Measurements from ENCODE around the gene TMEM121B. TPM values are rescaled to one million over a fixed set of nuclear protein-coding genes. Genes with fewer than 3 reads are reported as not detected.
A peak's percentile ranks its signal among the peaks of the same experiment; 100 is the strongest.

Gene TMEM121B
- total RNA-seq (1 to 10 TPM; 2.1 to 4.6 TPM), polyA plus RNA-seq (ENCODE audit: insufficient read length in 2 of 2) (10 to 100 TPM; 12.7 to 12.9 TPM)
- long read RNA-seq, donor 1, full-length matches to known transcripts = 7 of 7 reads
- long read RNA-seq, donor 1, partial matches to known transcripts = 0 of 7 reads
- long read RNA-seq, donor 1, other reads (novel, unspliced or antisense) = 0 of 7 reads
- long read RNA-seq, donor 2, full-length matches to known transcripts = 9 of 14 reads
- long read RNA-seq, donor 2, partial matches to known transcripts = 0 of 14 reads
- long read RNA-seq, donor 2, other reads (novel, unspliced or antisense) = 5 of 14 reads
- long read RNA-seq, donor 3, full-length matches to known transcripts = 8 of 8 reads
- long read RNA-seq, donor 3, partial matches to known transcripts = 0 of 8 reads
- long read RNA-seq, donor 3, other reads (novel, unspliced or antisense) = 0 of 8 reads
- long read RNA-seq, donor 4, full-length matches to known transcripts = 1 of 1 reads
- long read RNA-seq, donor 4, partial matches to known transcripts = 0 of 1 reads
- long read RNA-seq, donor 4, other reads (novel, unspliced or antisense) = 0 of 1 reads

- 4% methylated on average over 66 of the region's 69 CpGs for WGBS (ENCODE audit: insufficient coverage)
- peak within 1 kb of the TSS; percentile 45 for H3K4me3 ChIP-seq (ENCODE audit: low read depth, low read length)
- H3K9me3 ChIP-seq (ENCODE audit: control insufficient read depth, insufficient read depth, low read length) = no peaks in the 10 kb centered on the region
- H3K4me1 ChIP-seq (ENCODE audit: control insufficient read depth, insufficient read depth, low read length) = peaks cover 39% of the 10 kb centered on the region
- peak; percentile 54 to 97 (median 75) for DNase-seq (ENCODE audit: low read depth in 4 of 6, low spot score in 6 of 6)
- H3K27ac ChIP-seq (ENCODE audit: low read depth, low read length) = no peak within 1 kb of the TSS
- H3K36me3 ChIP-seq (ENCODE audit: control insufficient read depth, insufficient read depth, low read length) = peaks cover 8% of the 10 kb centered on the region
- H3K27me3 ChIP-seq (ENCODE audit: control insufficient read depth, insufficient read depth, low read length) = no peaks in the 10 kb centered on the region
These were observed at the start of gene TMEM121B for GRCh38 chr22:17121233-17122195. Gene TMEM121B, minus strand, starts transcription at chr22:17121360. Its CDS starts 233 bp downstream, at chr22:17121127.

GRCh38 chr22:17167486-17167885, 46.3 kb upstream of the TMEM121B start:
- no peaks in the 10 kb centered on the region for H3K36me3 ChIP-seq (ENCODE audit: control insufficient read depth, insufficient read depth, low read length)
- no peak overlapping the region for H3K27ac ChIP-seq (ENCODE audit: low read depth, low read length)
- no peak overlapping the region for H3K4me3 ChIP-seq (ENCODE audit: low read depth, low read length)
- no peaks in the 10 kb centered on the region for H3K9me3 ChIP-seq (ENCODE audit: control insufficient read depth, insufficient read depth, low read length)
- H3K4me1 ChIP-seq (ENCODE audit: control insufficient read depth, insufficient read depth, low read length) = peaks cover 18% of the 10 kb centered on the region
- DNase-seq (ENCODE audit: low read depth in 4 of 6, low spot score in 6 of 6) = peak in 1 of 6 donors; percentile 61
- WGBS (ENCODE audit: insufficient coverage) = 68% methylated on average over 6 of the region's 7 CpGs
- H3K27me3 ChIP-seq (ENCODE audit: control insufficient read depth, insufficient read depth, low read length) = no peaks in the 10 kb centered on the region

- WGBS (ENCODE audit: insufficient coverage) = 100% methylated on average over 1 of the region's 3 CpGs
These were observed 43.3 kb upstream of the TMEM121B start for GRCh38 chr22:17164392-17165024.

GRCh38 chr22:17162731-17163130, 41.6 kb upstream of the TMEM121B start:
- Histone ChIP-seq H3K36me3 (ENCODE audit: control insufficient read depth, insufficient read depth, low read length) (peaks cover 3% of the 10 kb centered on the region), H3K27me3 (ENCODE audit: control insufficient read depth, insufficient read depth, low read length) (no peaks in the 10 kb centered on the region), H3K27ac (ENCODE audit: low read depth, low read length) (no peak overlapping the region), H3K4me3 (ENCODE audit: low read depth, low read length) (no peak overlapping the region), H3K4me1 (ENCODE audit: control insufficient read depth, insufficient read depth, low read length) (peaks cover 22% of the 10 kb centered on the region), H3K9me3 (ENCODE audit: control insufficient read depth, insufficient read depth, low read length) (no peaks in the 10 kb centered on the region)
- WGBS (ENCODE audit: insufficient coverage) = 71% methylated on average over 5 of the region's 8 CpGs
- DNase-seq (ENCODE audit: low read depth in 4 of 6, low spot score in 6 of 6) = peak in 1 of 6 donors; percentile 2

More at GRCh38 chr22:17164392-17165024, 43.3 kb upstream of the TMEM121B start:
- H3K4me3 ChIP-seq (ENCODE audit: low read depth, low read length) = no peak overlapping the region
- no peaks in the 10 kb centered on the region for H3K27me3 ChIP-seq (ENCODE audit: control insufficient read depth, insufficient read depth, low read length)
- H3K36me3 ChIP-seq (ENCODE audit: control insufficient read depth, insufficient read depth, low read length) = no peaks in the 10 kb centered on the region
- H3K4me1 ChIP-seq (ENCODE audit: control insufficient read depth, insufficient read depth, low read length) = peaks cover 14% of the 10 kb centered on the region
- H3K27ac ChIP-seq (ENCODE audit: low read depth, low read length) = no peak overlapping the region
- DNase-seq (ENCODE audit: low read depth in 4 of 6, low spot score in 6 of 6) = no peak
- no peaks in the 10 kb centered on the region for H3K9me3 ChIP-seq (ENCODE audit: control insufficient read depth, insufficient read depth, low read length)

GRCh38 chr22:17161991-17162390, 40.8 kb upstream of the TMEM121B start:
- Histone ChIP-seq H3K4me3 (ENCODE audit: low read depth, low read length) (no peak overlapping the region), H3K36me3 (ENCODE audit: control insufficient read depth, insufficient read depth, low read length) (peaks cover 3% of the 10 kb centered on the region), H3K27ac (ENCODE audit: low read depth, low read length) (no peak overlapping the region), H3K27me3 (ENCODE audit: control insufficient read depth, insufficient read depth, low read length) (no peaks in the 10 kb centered on the region), H3K4me1 (ENCODE audit: control insufficient read depth, insufficient read depth, low read length) (peaks cover 20% of the 10 kb centered on the region), H3K9me3 (ENCODE audit: control insufficient read depth, insufficient read depth, low read length) (no peaks in the 10 kb centered on the region)
- WGBS (ENCODE audit: insufficient coverage) = 20% methylated on average over 1 of the region's 3 CpGs
- no peak for DNase-seq (ENCODE audit: low read depth in 4 of 6, low spot score in 6 of 6)

GRCh38 chr22:17159504-17159951, 38.4 kb upstream of the TMEM121B start:
- peaks cover 24% of the 10 kb centered on the region for H3K4me1 ChIP-seq (ENCODE audit: control insufficient read depth, insufficient read depth, low read length)
- H3K9me3 ChIP-seq (ENCODE audit: control insufficient read depth, insufficient read depth, low read length) = no peaks in the 10 kb centered on the region
- peak overlapping the region; percentile 63 for H3K4me3 ChIP-seq (ENCODE audit: low read depth, low read length)
- peak in 5 of 6 donors; percentile 28 to 86 (median 45) for DNase-seq (ENCODE audit: low read depth in 4 of 6, low spot score in 6 of 6)
- peaks cover 7% of the 10 kb centered on the region for H3K36me3 ChIP-seq (ENCODE audit: control insufficient read depth, insufficient read depth, low read length)
- H3K27ac ChIP-seq (ENCODE audit: low read depth, low read length) = peak overlapping the region; percentile 42
- 2% methylated on average over 35 of the region's 35 CpGs for WGBS (ENCODE audit: insufficient coverage)
- no peaks in the 10 kb centered on the region for H3K27me3 ChIP-seq (ENCODE audit: control insufficient read depth, insufficient read depth, low read length)

- peak; percentile 70 to 97 (median 86) for DNase-seq (ENCODE audit: low read depth in 4 of 6, low spot score in 6 of 6)
- under 1% methylated on average over 114 of the region's 114 CpGs for WGBS (ENCODE audit: insufficient coverage)
These were observed 37.7 kb upstream of the TMEM121B start, which contains the start of gene HDHD5 for GRCh38 chr22:17158568-17159503. Gene HDHD5, minus strand, starts transcription at chr22:17159277. Its CDS starts 26 bp downstream, at chr22:17159251.

GRCh38 chr22:17158176-17158567, 37.0 kb upstream of the TMEM121B start:
- WGBS (ENCODE audit: insufficient coverage) = 35% methylated on average over 14 of the region's 17 CpGs
- H3K4me1 ChIP-seq (ENCODE audit: control insufficient read depth, insufficient read depth, low read length) = peaks cover 24% of the 10 kb centered on the region
- peak overlapping the region; percentile 79 for H3K27ac ChIP-seq (ENCODE audit: low read depth, low read length)

More at GRCh38 chr22:17158568-17159503, 37.7 kb upstream of the TMEM121B start, which contains the start of gene HDHD5:
- Histone ChIP-seq H3K36me3 (ENCODE audit: control insufficient read depth, insufficient read depth, low read length) (peaks cover 7% of the 10 kb centered on the region), H3K27me3 (ENCODE audit: control insufficient read depth, insufficient read depth, low read length) (no peaks in the 10 kb centered on the region), H3K27ac (ENCODE audit: low read depth, low read length) (peak within 1 kb of the TSS; percentile 79), H3K4me3 (ENCODE audit: low read depth, low read length) (peak within 1 kb of the TSS; percentile 63), H3K4me1 (ENCODE audit: control insufficient read depth, insufficient read depth, low read length) (peaks cover 24% of the 10 kb centered on the region), H3K9me3 (ENCODE audit: control insufficient read depth, insufficient read depth, low read length) (no peaks in the 10 kb centered on the region)

More at GRCh38 chr22:17158176-17158567, 37.0 kb upstream of the TMEM121B start:
- no peak for DNase-seq (ENCODE audit: low read depth in 4 of 6, low spot score in 6 of 6)
- Histone ChIP-seq H3K36me3 (ENCODE audit: control insufficient read depth, insufficient read depth, low read length) (peaks cover 7% of the 10 kb centered on the region), H3K9me3 (ENCODE audit: control insufficient read depth, insufficient read depth, low read length) (no peaks in the 10 kb centered on the region), H3K4me3 (ENCODE audit: low read depth, low read length) (peak overlapping the region; percentile 62), H3K27me3 (ENCODE audit: control insufficient read depth, insufficient read depth, low read length) (no peaks in the 10 kb centered on the region)
